GM12878 (cell line): ENCODE results near the gene CD8B. TPM values are rescaled to one million over a fixed set of nuclear protein-coding genes. Genes with fewer than 3 reads are reported as not detected.

Experiments used
- ATF7 ChIP-seq: fragments of 450-650 bp; IDR thresholded peaks from 2 replicates; pipeline ENCODE4 v1.6.1; 2016; ENCODE audit warnings: low read depth, mild to moderate bottlenecking
- EZH2 ChIP-seq: IDR thresholded peaks from 2 replicates; pipeline ENCODE4 v1.6.1; 2012; ENCODE audit warnings: low read depth, mild to moderate bottlenecking, control low read depth, inconsistent platforms, low read length, borderline replicate concordance; ENCODE audit not compliant: control insufficient read depth
- GATAD2B ChIP-seq: fragments of 450-650 bp; conservative IDR thresholded peaks from 2 replicates; pipeline ENCODE4 v1.6.1; 2017; ENCODE audit warnings: low read depth, mild to moderate bottlenecking, moderate library complexity
- HCFC1 ChIP-seq: fragments of 150-350 bp; IDR thresholded peaks from 2 replicates; pipeline ENCODE4 v1.6.1; 2014; ENCODE audit warnings: low read length
- RELA ChIP-seq: fragments of 450-650 bp; IDR thresholded peaks from 2 replicates; pipeline ENCODE4 v1.8.0; 2014; ENCODE audit warnings: borderline replicate concordance; ENCODE audit not compliant: partially characterized antibody
- TAF1 ChIP-seq: IDR thresholded peaks from 2 replicates; pipeline ENCODE4 v1.6.1; 2011; ENCODE audit warnings: mild to moderate bottlenecking, low read depth, low read length, borderline replicate concordance
- ZSCAN29 ChIP-seq: fragments of 450-650 bp; IDR thresholded peaks from 2 replicates; pipeline ENCODE4 v1.6.1; 2017; ENCODE audit warnings: mild to moderate bottlenecking, moderate library complexity
- polyA plus RNA-seq, 11 experiments: library from polyadenylated mRNA; depleted of rRNA in 4 of 11; unstranded in 6 of 11; stranded (reverse) in 5 of 11; fragments of >200 nt; fragmentation: Nextera tagmentation in 4 of 11; fragmentation: Illumina TruSeq in 1 of 11; extraction: Ambion mirVana in 4 of 11; extraction: Trizol in 1 of 11; gene quantifications; 1 replicate in 1 of 11; 2 replicates in 10 of 11; pipeline versions ENCODE4 v1.2.1 to v1.2.3, GENCODE V29; 2011 to 2016; ENCODE audit warnings: inconsistent platforms in 2 of 11, missing spikeins in 2 of 11, low read depth in 1 of 11
- total RNA-seq, 4 experiments: library from RNA; depleted of rRNA in 3 of 4; stranded (reverse); fragments of >200 nt in 3 of 4; fragmentation: Illumina TruSeq in 1 of 4; extraction: Trizol in 1 of 4; gene quantifications; 2 replicates each; pipeline versions ENCODE4 v1.2.1 to v1.2.3, GENCODE V29; 2013 to 2021
- TF ChIP-seq, protein P1 (sequence below): IDR thresholded peaks from 2 replicates; pipeline ENCODE4 v1.6.1; 2012; ENCODE audit warnings: low read depth, low read length, improper control_type of control experiment
- TF ChIP-seq, protein P2 (sequence below): IDR thresholded peaks from 2 replicates; pipeline ENCODE4 v1.6.1; 2012; ENCODE audit warnings: low read length, inconsistent platforms
- TF ChIP-seq, protein P3 (sequence below): fragments of 450-650 bp; IDR thresholded peaks from 2 replicates; pipeline ENCODE4 v1.6.1; 2017; ENCODE audit warnings: antibody characterized with exemption, mild to moderate bottlenecking, moderate library complexity
- TF ChIP-seq, protein P4 (sequence below): IDR thresholded peaks from 2 replicates; pipeline ENCODE4 v1.6.1; 2011; ENCODE audit warnings: low read depth, low read length, improper control_type of control experiment, borderline replicate concordance

Gene CD8B
- total and polyA plus RNA-seq, 10 of the 15 experiments (the other 5 are each of a cell fraction or from before 2014, with no cell fraction given), result 0.21 TPM; not detected in 9

DNA sequence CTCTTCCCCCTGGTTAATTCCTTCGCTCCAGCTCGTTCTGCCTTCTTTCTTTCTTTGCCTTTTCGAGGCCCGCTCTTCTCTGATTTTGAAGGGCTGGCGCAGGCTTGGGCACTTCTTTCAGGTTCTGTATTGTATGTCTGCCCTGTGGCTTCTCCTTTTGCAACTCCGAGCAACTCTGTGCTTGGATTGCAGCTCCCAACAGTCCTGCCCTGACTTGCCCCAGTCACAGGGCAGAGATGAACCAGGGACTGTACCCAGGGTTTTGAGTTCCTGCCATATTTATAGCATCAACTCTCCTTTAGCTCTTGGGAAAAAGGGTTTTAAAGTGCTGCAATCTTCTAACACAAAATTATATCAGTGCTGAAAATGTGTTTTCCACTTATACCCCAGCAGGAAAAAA lies 39.8 kb downstream of the CD8B start (continued):
- TF ChIP-seq, protein P1, sequence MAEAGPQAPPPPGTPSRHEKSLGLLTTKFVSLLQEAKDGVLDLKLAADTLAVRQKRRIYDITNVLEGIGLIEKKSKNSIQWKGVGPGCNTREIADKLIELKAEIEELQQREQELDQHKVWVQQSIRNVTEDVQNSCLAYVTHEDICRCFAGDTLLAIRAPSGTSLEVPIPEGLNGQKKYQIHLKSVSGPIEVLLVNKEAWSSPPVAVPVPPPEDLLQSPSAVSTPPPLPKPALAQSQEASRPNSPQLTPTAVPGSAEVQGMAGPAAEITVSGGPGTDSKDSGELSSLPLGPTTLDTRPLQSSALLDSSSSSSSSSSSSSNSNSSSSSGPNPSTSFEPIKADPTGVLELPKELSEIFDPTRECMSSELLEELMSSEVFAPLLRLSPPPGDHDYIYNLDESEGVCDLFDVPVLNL, result no peak
- TF ChIP-seq HCFC1 (no peak), RELA (no peak), GATAD2B (no peak), ATF7 (no peak), ZSCAN29 (no peak), EZH2 (no peak), TAF1 (no peak)
- TF ChIP-seq, protein P2, sequence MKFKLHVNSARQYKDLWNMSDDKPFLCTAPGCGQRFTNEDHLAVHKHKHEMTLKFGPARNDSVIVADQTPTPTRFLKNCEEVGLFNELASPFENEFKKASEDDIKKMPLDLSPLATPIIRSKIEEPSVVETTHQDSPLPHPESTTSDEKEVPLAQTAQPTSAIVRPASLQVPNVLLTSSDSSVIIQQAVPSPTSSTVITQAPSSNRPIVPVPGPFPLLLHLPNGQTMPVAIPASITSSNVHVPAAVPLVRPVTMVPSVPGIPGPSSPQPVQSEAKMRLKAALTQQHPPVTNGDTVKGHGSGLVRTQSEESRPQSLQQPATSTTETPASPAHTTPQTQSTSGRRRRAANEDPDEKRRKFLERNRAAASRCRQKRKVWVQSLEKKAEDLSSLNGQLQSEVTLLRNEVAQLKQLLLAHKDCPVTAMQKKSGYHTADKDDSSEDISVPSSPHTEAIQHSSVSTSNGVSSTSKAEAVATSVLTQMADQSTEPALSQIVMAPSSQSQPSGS, result no peak
- TF ChIP-seq, protein P3, sequence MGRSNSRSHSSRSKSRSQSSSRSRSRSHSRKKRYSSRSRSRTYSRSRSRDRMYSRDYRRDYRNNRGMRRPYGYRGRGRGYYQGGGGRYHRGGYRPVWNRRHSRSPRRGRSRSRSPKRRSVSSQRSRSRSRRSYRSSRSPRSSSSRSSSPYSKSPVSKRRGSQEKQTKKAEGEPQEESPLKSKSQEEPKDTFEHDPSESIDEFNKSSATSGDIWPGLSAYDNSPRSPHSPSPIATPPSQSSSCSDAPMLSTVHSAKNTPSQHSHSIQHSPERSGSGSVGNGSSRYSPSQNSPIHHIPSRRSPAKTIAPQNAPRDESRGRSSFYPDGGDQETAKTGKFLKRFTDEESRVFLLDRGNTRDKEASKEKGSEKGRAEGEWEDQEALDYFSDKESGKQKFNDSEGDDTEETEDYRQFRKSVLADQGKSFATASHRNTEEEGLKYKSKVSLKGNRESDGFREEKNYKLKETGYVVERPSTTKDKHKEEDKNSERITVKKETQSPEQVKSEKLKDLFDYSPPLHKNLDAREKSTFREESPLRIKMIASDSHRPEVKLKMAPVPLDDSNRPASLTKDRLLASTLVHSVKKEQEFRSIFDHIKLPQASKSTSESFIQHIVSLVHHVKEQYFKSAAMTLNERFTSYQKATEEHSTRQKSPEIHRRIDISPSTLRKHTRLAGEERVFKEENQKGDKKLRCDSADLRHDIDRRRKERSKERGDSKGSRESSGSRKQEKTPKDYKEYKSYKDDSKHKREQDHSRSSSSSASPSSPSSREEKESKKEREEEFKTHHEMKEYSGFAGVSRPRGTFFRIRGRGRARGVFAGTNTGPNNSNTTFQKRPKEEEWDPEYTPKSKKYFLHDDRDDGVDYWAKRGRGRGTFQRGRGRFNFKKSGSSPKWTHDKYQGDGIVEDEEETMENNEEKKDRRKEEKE, result no peak
- TF ChIP-seq, protein P4, sequence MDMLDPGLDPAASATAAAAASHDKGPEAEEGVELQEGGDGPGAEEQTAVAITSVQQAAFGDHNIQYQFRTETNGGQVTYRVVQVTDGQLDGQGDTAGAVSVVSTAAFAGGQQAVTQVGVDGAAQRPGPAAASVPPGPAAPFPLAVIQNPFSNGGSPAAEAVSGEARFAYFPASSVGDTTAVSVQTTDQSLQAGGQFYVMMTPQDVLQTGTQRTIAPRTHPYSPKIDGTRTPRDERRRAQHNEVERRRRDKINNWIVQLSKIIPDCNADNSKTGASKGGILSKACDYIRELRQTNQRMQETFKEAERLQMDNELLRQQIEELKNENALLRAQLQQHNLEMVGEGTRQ, result no peak
- TF ChIP-seq, all 136 proteins: peak for 0
